GM23338 (cell line): ENCODE measurements around the gene WARS2. TPM values are rescaled to one million over a fixed set of nuclear protein-coding genes. Genes with fewer than 3 reads are reported as not detected.

Source experiments
- ATAC-seq: fragments of 200-7000 bp; cut with Tn5 transposase; 3 replicates; pipeline ENCODE4 v1.9.1; 2020
- DNase-seq: peaks from one replicate; pipeline ENCODE4 v3.0.0-alpha.2; 2015; ENCODE audit warnings: low spot score
- H2AFZ ChIP-seq: fragments of 200-600 bp; sonication (generic); 2 replicates; pipeline ENCODE4 v1.8.0; 2016; ENCODE audit warnings: antibody characterized with exemption, mild to moderate bottlenecking, moderate library complexity
- H3F3A ChIP-seq: fragments of 200-600 bp; sonication (generic); replicated peaks from 2 replicates; pipeline ENCODE4 v1.8.0; 2017; ENCODE audit warnings: antibody characterized with exemption, mixed run types, low read depth
- H3K27ac ChIP-seq: fragments of 200-600 bp; sonication (generic); 2 replicates; pipeline ENCODE4 v1.6.1; 2016; ENCODE audit warnings: low read depth
- H3K27me3 ChIP-seq: fragments of 200-600 bp; sonication (generic); 2 replicates; pipeline ENCODE4 v1.8.0; 2016; ENCODE audit warnings: mild to moderate bottlenecking, mixed run types, moderate library complexity; ENCODE audit not compliant: insufficient read depth
- H3K36me3 ChIP-seq: fragments of 200-600 bp; sonication (generic); 2 replicates; pipeline ENCODE4 v1.8.0; 2016; ENCODE audit warnings: mild to moderate bottlenecking; ENCODE audit not compliant: insufficient read depth
- H3K4me1 ChIP-seq: fragments of 200-600 bp; sonication (generic); 2 replicates; pipeline ENCODE4 v1.8.0; 2016; ENCODE audit warnings: mild to moderate bottlenecking, moderate library complexity; ENCODE audit not compliant: insufficient read depth
- H3K4me2 ChIP-seq: fragments of 200-600 bp; sonication (generic); 2 replicates; pipeline ENCODE4 v1.7.1; 2017; ENCODE audit warnings: mixed run types
- H3K4me3 ChIP-seq: fragments of 200-600 bp; sonication (generic); 2 replicates; pipeline ENCODE4 v1.6.1; 2016; ENCODE audit warnings: mixed run types
- H3K79me2 ChIP-seq: fragments of 200-600 bp; sonication (generic); replicated peaks from 2 replicates; pipeline ENCODE4 v1.8.0; 2017; ENCODE audit warnings: mild to moderate bottlenecking; ENCODE audit not compliant: insufficient read depth
- H3K9me2 ChIP-seq: fragments of 200-600 bp; sonication (generic); 2 replicates; pipeline ENCODE4 v1.8.0; 2017; ENCODE audit not compliant: insufficient read depth
- H4K20me1 ChIP-seq: fragments of 200-600 bp; sonication (generic); replicated peaks from 2 replicates; pipeline ENCODE4 v1.8.0; 2017; ENCODE audit warnings: mild to moderate bottlenecking; ENCODE audit not compliant: insufficient read depth
- H3K27ac Mint-ChIP-seq: 2 replicates; pipeline ENCODE4 v1.8.0; 2020; ENCODE audit warnings: inconsistent platforms, mild to moderate bottlenecking, moderate library complexity, mixed read lengths
- H3K27me3 Mint-ChIP-seq: 3 replicates; pipeline ENCODE4 v1.8.0; 2022; ENCODE audit warnings: low read depth, mild to moderate bottlenecking, moderate library complexity, mixed read lengths, inconsistent platforms; ENCODE audit not compliant: insufficient read depth, poor library complexity
- H3K36me3 Mint-ChIP-seq: 3 replicates; pipeline ENCODE4 v1.8.0; 2021; ENCODE audit warnings: low read depth, mild to moderate bottlenecking, inconsistent platforms, moderate library complexity, mixed read lengths
- H3K4me1 Mint-ChIP-seq: 3 replicates; pipeline ENCODE4 v1.8.0; 2020; ENCODE audit warnings: mild to moderate bottlenecking, inconsistent platforms, mixed read lengths
- H3K4me3 Mint-ChIP-seq: 3 replicates; pipeline ENCODE4 v1.8.0; 2021; ENCODE audit warnings: moderate library complexity, mild to moderate bottlenecking, inconsistent platforms, mixed read lengths
- H3K9me3 Mint-ChIP-seq: 3 replicates; pipeline ENCODE4 v1.8.0; 2020; ENCODE audit warnings: moderate library complexity, mild to moderate bottlenecking, inconsistent platforms, mixed read lengths
- polyA plus RNA-seq: library from polyadenylated mRNA; unstranded; fragments of >200 nt; fragmentation: Nextera tagmentation; extraction: Ambion mirVana; gene quantifications from 2 replicates; pipeline ENCODE4 v1.2.1, GENCODE V29; 2016
- total RNA-seq: library from RNA; depleted of rRNA; stranded (reverse); fragments of >200 nt; shearing (Covaris generic); gene quantifications from 2 replicates; pipeline ENCODE4 v1.2.3, GENCODE V29; 2014
- TF ChIP-seq, protein P1 (sequence below): fragments of 250-450 bp; sonication (Bioruptor Pico); IDR thresholded peaks from 2 replicates; pipeline ENCODE4 v1.5.0; 2020; ENCODE audit warnings: mild to moderate bottlenecking, moderate library complexity

WARS2 gene
- total and polyA plus RNA-seq, 2 experiments from 2014 or later = 6.4 to 12.6 TPM

DNA sequence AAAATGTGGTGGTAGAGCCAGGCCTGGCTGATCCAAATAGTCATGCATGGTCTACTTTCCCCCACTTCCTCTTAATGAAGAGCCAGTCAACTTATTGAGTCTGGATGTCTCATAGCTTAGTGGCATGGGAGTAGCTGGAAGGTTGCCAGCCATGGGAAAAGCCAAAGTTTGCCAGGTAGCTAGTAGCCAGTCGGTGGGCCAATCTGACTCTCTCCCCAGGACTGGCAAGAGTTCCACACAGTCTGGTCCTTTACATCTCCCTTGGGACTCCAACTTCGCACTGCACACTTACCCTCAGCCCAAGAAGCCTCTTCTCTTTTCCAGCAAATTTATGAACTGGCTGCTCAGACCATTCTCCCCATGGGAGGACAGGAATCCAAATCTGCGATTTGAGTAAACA lies 8.3 kb downstream of the WARS2 start (continued):
- TF ChIP-seq, protein P1, sequence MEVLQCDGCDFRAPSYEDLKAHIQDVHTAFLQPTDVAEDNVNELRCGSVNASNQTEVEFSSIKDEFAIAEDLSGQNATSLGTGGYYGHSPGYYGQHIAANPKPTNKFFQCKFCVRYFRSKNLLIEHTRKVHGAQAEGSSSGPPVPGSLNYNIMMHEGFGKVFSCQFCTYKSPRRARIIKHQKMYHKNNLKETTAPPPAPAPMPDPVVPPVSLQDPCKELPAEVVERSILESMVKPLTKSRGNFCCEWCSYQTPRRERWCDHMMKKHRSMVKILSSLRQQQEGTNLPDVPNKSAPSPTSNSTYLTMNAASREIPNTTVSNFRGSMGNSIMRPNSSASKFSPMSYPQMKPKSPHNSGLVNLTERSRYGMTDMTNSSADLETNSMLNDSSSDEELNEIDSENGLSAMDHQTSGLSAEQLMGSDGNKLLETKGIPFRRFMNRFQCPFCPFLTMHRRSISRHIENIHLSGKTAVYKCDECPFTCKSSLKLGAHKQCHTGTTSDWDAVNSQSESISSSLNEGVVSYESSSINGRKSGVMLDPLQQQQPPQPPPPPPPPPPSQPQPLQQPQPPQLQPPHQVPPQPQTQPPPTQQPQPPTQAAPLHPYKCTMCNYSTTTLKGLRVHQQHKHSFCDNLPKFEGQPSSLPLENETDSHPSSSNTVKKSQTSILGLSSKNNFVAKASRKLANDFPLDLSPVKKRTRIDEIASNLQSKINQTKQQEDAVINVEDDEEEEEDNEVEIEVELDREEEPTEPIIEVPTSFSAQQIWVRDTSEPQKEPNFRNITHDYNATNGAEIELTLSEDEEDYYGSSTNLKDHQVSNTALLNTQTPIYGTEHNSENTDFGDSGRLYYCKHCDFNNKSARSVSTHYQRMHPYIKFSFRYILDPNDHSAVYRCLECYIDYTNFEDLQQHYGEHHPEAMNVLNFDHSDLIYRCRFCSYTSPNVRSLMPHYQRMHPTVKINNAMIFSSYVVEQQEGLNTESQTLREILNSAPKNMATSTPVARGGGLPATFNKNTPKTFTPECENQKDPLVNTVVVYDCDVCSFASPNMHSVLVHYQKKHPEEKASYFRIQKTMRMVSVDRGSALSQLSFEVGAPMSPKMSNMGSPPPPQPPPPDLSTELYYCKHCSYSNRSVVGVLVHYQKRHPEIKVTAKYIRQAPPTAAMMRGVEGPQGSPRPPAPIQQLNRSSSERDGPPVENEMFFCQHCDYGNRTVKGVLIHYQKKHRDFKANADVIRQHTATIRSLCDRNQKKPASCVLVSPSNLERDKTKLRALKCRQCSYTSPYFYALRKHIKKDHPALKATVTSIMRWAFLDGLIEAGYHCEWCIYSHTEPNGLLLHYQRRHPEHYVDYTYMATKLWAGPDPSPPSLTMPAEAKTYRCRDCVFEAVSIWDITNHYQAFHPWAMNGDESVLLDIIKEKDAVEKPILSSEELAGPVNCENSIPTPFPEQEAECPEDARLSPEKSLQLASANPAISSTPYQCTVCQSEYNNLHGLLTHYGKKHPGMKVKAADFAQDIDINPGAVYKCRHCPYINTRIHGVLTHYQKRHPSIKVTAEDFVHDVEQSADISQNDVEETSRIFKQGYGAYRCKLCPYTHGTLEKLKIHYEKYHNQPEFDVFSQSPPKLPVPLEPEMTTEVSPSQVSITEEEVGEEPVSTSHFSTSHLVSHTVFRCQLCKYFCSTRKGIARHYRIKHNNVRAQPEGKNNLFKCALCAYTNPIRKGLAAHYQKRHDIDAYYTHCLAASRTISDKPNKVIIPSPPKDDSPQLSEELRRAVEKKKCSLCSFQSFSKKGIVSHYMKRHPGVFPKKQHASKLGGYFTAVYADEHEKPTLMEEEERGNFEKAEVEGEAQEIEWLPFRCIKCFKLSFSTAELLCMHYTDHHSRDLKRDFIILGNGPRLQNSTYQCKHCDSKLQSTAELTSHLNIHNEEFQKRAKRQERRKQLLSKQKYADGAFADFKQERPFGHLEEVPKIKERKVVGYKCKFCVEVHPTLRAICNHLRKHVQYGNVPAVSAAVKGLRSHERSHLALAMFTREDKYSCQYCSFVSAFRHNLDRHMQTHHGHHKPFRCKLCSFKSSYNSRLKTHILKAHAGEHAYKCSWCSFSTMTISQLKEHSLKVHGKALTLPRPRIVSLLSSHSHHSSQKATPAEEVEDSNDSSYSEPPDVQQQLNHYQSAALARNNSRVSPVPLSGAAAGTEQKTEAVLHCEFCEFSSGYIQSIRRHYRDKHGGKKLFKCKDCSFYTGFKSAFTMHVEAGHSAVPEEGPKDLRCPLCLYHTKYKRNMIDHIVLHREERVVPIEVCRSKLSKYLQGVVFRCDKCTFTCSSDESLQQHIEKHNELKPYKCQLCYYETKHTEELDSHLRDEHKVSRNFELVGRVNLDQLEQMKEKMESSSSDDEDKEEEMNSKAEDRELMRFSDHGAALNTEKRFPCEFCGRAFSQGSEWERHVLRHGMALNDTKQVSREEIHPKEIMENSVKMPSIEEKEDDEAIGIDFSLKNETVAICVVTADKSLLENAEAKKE = no peak

DNA sequence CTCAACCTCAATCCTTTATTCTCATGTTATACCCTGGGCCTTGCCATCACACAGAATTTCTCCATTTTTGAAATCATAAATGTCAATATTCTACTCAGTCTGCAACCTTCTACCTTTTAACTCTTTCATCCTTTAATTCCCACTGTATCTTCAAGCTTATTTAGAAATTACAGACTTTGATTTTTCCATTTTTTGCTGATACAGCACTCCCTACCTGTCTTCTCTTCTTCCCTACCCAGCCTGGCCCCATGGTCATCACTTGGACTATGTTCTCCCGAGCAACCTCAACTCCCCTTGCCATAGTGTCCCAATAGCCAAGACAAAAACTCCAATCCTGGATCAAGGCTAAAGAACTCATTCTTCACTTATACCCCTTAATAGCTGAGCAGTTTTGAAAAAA lies 14.6 kb downstream of the WARS2 start:
- Histone ChIP-seq H3K4me2 (no peak overlapping the region), H3K27me3 (no peaks in the 10 kb centered on the region), H3F3A (no peaks in the 10 kb centered on the region), H3K79me2 (no peaks in the 10 kb centered on the region), H3K4me1 (no peaks in the 10 kb centered on the region), H3K27ac (no peak overlapping the region), H2AFZ (no peak overlapping the region), H3K4me3 (no peak overlapping the region), H4K20me1 (no peaks in the 10 kb centered on the region), H3K9me2 (no peaks in the 10 kb centered on the region), H3K36me3 (no peaks in the 10 kb centered on the region)
- Mint-ChIP-seq H3K27me3 (no peaks in the 10 kb centered on the region), H3K4me1 (no peaks in the 10 kb centered on the region), H3K4me3 (no peak overlapping the region), H3K36me3 (no peaks in the 10 kb centered on the region; the same call in 2 of the 3 replicates), H3K9me3 (no peaks in the 10 kb centered on the region), H3K27ac (no peak overlapping the region)
- DNase-seq (no peak), ATAC-seq (no peak)
- TF ChIP-seq, protein P1 = no peak
